HG02623 (cell line): ENCODE results near the gene TIMMDC1.
"Not testable (repeated sequence)": the region's sequence is repeated elsewhere in the genome, so short reads cannot be mapped to it uniquely, and the experiment has no call there.

Experiments
- ATAC-seq: cut with Tn5 transposase; IDR thresholded peaks from one replicate; pipeline ENCODE4 v1.9.1; 2021; ENCODE audit warnings: moderate library complexity; ENCODE audit not compliant: unreplicated experiment

Gene TIMMDC1

DNA sequence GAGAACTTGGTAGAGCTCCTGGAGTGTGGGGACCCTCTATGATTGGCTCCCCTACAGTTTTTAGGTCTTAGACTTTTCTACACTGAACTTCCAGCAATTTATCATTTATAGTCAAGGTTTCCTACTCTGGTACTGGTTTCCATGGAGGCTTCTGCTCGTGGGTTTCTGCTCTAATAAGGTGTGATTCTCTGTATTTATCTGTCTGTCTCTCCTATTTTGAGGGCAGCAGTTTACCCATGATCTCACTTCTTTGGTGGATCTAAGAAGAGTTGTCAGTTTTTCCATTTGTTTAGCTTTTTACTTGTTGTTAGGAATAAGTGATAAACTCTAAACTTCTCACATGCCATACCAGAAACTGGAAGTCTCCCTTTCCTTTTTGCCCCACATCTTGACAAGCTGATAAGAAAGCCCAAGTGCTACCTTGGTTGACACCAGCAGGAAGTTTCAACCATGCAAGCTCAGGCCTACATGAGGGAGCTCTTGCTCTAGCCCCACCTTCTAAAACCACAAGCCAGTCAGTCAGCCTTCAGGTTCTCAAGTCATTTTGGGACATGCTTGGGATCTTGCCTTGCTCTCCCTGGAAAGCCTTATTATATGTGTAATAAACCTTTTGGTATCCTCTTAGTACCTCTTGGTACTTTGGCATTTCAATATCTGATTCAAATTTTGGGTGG lies 10.0 kb downstream of the TIMMDC1 start:
- ATAC-seq, result peak; percentile 72

DNA sequence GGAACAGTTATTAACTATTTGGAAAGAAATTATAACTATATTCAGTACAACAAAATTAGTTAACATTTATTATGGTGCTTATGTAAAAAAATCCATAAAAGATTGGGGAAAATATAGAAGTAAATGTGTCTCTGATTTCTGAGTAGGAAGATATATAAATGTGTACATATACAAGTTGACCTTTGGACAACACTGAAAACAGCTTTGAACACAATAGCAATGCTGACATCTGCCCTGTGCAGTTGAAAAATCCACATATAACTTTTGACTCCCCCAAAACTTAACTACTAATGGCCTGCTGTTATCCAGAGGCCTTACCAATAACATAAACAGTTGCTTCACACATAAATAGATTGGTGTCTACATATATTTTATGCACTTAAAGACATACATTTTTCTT lies 12.3 kb downstream of the TIMMDC1 start:
- ATAC-seq, result no peak

DNA sequence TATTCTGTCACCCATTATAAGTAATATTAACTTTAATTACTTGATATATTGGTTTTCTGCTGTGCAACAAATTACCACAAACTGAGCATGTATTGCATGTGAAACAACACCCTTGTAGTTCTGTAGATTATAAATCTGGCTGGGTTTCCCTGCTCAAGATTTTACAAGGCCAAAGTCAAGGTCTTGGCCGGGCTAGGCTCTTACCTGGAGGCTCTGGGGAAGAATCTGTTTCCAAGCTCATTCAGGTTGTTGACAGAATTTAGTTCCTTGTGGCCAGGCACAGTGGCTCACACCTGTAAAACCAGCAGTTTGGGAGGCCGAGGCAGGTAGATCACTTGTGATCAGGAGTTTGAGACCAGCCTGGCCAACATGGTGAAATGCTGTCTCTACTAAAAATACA lies 16.3 kb downstream of the TIMMDC1 start:
- ATAC-seq, result no peak

DNA sequence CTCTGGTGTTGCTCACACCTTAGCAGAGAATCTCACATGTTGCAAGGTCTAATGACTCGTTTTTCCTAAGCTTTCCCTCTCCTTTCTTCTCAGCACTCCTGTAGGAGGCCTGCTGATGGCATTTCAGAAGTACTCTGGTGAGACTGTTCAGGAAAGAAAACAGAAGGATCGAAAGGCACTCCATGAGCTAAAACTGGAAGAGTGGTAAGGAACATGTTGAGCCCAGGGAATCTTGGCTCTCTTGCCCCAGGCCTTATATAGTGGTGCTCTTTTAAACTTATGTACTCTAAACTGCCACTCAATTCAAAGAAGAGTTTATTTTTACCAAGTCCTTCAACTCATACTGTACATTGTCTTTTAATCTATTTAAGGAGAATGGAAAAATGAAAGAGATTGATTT lies 18.8 kb downstream of the TIMMDC1 start:
- ATAC-seq, result no peak

DNA sequence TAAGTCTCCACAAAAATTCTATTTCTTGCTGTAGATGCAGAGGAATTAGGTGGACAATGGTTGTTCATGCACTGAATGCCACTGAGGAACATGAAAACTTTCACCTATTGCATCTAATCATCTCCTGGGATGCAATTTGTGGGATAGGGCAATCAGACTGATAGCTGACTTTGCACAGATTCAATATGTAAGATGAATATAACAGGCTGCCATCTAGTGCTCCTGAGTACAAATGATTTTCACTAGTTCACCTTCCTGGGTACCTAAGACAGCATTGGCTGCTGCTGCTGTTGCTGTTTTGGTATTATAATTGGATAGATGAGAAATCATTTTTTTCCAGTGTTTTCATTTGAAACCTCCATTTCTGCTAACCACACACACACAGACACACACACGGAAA lies 19.7 kb downstream of the TIMMDC1 start:
- ATAC-seq, result no peak

DNA sequence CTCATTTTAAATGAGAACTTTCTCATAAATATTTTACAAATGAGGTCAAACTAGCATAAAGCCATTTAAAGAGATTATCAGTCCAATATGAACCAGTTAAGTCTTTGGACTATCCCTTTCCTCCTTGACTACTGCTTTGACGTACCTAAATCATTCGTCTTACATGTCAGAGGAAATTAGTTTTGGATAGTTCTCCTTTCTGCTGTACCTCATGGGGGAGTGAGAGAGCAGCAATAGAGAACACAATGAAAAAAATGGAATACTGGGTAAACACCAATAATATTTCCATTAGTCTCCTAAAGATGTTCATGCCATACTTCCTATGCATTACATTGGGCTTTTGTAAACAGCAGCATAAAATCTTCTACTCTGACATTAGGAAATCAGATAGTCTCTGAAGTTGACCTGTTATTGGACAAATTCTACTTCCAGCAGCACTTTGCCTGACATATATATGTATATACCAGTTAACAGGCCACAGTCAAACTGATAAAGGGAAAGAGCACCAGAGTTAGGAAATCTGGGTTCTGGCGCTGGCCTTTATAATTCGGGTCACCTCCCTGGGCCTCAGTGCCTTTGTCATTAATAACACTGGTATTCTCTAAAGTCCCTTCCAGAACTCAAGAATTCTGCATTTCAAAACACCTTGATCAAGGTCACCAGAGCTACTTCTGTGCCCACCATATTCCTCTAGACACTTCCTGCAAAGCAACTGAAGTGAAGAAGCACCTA lies 26.8 kb downstream of the TIMMDC1 start:
- no peak for ATAC-seq

DNA sequence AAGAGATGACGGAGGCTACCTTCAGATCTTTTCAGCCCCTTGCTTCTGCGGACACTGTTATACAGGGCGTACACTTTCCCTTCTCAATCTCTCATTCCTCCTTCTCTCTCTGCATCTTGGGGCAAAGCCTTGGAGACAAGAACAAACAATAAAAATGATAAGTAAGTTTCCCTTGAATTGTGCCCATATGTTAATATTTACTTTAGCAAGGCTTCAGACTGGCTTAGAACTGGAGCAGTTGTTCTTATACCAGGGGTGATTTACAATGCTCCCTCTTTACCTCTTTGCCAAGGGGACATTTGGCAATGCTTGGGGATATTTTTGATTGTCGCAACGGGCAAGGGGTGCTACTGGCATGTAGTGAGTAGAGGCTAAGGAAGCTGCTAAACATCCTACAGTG lies 29.4 kb downstream of the TIMMDC1 start:
- ATAC-seq, result no peak

DNA sequence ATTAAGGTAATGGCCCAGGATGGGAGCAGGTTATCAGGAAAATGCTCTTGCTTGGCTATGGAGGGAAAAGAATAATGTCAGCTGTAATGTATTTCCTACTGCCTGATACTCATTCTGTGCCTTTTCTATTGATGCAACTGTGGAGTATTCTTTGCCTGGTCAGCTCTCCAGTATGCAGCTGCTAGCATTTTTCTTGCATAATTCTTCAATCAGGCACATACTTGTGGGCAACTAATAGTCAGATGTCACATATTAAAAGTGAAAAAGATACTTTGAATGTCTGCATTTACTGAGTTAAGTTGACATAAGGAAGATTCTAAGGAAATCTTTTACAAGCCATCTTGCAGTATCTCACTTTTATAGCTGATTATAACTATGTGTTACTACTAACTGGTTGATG lies 31.5 kb downstream of the TIMMDC1 start:
- no peak for ATAC-seq

DNA sequence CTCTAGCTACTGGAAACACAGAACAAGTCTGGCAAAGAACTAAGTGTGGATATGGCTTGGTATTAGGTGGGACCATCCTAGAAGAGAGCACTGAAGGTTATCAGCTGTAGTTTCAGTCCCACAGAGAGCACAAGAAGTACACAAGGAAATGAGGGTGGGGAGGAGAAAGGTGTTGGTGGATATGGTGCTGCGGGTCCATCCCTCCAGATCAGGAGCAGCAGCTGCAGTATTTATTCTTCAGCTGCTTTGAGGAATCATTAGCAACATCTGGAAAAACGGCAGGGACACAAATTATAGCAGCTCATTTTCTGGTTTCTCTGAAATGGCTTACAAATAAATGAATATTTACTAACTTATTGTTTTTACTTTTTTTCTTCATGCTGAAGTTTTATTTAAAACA lies 32.1 kb downstream of the TIMMDC1 start:
- no peak for ATAC-seq

DNA sequence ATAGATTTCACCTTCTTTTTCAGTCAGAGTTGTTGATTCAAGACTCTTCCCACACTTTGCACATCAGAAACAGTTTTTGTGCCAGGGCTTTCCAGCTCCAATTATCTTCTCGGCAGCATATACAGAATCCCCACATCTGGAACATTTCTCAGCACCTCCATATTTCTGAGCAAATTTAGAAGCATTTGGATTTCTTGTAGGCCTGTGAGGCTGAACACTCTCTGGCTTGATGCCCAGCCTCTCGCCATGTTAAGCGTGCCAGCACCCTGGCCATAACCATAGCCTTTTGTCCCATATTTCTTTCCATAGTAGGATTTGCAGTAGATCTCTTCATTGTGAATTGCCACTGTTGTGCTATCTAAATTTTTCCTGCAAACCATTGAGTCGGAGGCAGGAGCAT lies 32.8 kb downstream of the TIMMDC1 start:
- no peak for ATAC-seq

DNA sequence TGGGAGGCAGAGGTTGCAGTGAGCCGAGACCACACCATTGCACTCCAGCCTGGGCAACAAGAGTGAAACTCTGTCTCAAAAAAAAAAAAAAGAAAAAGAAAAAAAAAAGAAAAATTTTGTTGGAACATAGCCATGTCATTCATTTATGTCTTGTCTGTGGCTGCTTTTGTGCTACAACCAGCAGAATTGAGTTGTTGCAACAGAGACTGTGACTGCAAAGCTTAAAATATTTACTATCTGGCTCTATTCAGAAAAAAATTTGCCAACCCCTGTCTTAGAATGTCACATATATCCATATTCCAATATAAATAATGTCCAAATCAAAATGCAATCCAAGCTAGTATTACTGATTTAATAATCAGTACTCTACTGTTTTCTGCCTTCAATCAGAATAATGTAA lies 35.9 kb downstream of the TIMMDC1 start:
- no peak for ATAC-seq

DNA sequence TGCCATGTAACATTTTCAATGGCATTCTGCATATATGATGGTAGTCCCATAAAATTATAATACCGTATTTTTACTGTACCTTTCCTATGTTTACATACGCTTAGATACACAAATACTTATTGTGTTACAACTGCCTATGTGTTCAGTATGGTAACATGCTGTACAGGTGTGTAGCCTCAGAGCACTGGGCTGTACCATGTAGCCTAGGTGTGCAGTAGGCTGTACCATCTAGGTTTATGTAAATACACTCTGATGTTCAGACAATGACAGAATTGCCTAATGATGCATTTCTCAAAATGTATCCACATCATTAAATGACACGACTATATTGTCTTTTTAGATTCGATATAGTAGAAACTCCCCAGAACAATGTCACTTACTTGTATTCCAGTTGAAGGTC lies 38.4 kb downstream of the TIMMDC1 start:
- no peak for ATAC-seq

DNA sequence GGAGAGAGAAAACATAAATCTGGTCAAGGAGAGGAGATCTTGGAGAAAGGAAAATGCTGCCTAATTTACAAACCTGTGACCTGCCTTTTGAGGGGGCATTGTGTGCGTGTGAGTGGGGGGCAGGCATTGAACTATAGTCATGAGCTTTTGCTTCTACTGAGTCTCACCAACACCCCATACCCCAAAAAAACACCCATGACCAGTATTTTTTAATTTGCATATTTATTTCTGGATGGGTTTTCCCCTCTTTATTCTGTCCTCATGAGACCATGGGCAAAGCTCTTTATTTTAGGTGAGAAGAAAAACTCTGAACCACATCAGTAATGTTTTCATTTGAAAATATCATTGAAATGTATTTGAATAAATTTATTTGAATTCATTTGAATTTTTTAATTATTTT lies 40.4 kb downstream of the TIMMDC1 start:
- no peak for ATAC-seq

DNA sequence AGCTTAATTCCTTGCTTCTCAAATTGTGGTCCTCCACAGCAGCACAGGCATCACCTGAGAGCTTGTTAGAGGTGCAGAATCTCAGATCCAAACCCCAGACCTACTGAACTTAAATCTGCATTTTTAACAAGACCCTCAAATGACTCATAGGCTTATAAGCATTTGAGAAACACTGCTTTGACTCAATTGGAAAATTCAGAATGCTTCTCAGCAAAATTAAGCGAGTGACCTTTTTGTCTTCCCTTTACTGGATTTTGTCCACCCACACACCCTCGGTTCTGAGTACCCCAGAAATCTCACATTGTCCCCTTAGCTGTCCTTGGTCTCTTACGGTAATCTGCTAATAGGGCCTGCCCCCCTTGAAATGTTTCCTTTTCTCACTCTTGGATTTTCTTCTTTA lies 43.2 kb downstream of the TIMMDC1 start:
- ATAC-seq, result no peak

DNA sequence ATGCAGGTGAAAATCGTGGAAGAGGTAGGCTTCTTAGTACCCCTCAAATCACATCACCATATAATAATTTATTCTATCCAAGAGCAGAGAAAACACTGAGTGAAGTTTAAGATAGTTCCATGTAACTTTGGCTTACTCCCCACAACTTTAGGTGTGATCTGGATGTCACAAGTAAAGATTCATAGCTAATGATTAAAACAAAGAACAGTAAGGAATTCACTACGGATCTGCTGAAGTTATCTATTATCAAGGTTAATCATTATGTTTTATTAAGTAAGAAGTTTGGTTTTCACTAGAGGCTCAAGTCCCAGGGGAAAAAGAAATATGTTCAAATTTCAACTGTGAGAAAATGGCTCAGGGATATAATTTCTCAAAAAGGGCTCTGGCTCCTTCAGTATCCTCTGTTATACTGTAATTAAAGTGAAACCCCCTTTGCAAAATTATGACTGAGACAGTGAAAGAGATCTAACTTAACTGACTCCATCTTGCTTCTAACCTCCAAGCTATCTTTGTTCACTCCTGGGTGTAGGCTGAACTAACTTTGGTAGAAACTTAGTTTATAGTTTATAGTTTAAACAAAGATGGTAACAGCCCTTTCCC lies 43.9 kb downstream of the TIMMDC1 start:
- ATAC-seq, result no peak

DNA sequence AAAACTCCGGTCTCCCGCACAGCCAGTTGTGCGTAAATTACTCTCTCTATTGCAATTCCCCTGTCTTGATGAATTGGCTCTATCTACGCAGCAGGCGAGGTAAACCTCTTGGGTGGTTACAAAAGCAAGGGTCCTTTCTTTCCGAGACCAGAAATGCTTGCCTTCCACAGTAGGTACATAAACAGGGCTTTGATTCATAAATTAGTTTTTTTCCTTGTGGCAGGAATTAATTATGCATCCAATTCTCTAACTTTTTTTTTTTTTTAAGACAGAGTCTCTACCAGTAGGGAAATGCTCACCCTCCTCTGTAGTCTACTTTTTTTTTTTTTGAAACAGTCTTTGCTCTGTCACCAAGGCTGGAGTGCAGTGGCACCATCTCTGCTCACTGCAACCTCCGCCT lies 44.8 kb downstream of the TIMMDC1 start:
- ATAC-seq, result no peak

DNA sequence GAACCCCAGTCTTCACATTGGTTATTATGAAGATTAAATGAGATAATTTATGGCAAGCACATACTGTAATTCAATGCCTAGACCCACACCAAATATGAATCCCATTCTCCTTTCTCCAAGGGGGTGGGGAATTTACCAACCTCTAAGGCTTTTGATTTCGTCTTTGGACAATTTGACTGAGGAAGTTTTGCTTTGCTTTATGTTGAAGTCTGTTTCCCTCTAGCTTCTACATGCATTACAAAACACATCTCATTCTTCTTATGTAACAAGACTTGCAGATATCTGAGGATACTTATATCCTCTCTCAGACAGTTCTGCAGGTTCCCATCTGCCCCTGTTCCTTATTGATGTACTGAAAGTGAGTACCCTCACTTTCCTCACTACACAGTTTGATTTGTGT lies 48.9 kb downstream of the TIMMDC1 start:
- no peak for ATAC-seq

DNA sequence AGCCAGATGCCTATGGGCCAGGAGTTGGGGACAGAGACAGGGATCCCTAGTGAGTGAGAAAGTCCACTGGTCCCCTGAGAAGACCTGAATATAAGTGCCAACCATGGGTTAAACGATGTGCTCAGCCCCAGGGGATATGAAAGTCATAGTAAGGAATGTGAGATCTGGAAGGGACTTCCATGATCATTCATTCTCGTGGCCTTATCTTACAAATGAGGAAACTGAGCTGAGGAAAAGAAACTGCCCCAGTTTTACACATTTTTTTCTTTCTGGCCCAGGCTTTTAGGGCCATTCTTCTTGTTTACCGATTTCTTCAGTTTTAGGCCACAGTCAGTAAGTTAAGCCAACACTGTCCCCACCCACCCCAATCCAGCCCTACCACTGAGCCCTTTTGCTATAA lies 50.0 kb downstream of the TIMMDC1 start:
- ATAC-seq, result no peak

DNA sequence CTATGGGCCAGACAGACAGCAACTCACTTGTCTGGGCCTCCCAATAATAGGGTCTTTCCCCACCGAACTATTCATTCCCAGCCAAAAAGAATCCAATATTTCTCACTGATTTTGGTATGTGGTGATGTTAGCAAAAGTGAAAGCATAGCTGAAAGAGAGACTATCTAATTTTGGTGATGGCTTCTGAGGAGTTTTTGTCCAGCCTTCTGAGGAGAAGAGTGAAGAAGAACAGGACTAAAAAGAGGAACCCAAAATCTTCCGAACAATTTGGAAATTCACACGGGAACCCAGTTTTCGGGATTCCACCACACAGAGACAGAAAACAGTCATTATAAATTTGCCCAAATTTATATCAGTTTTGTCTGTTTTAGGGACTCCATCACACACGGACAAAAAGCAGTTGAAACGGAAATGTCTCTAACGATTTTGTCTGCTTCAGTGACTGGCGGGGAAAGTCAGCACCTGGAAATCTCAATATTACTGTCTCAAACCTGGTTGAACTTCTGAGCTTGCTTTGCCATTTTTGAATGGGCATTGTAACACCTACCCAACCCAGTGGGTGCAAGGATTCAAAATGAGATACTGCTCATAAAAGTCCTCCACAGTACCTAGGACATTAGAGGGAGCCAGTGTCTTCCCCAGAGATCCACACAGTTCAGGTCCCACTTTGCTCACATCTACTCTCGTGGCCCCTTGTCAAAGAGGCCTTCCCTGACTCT lies 52.0 kb downstream of the TIMMDC1 start:
- ATAC-seq, result no peak

DNA sequence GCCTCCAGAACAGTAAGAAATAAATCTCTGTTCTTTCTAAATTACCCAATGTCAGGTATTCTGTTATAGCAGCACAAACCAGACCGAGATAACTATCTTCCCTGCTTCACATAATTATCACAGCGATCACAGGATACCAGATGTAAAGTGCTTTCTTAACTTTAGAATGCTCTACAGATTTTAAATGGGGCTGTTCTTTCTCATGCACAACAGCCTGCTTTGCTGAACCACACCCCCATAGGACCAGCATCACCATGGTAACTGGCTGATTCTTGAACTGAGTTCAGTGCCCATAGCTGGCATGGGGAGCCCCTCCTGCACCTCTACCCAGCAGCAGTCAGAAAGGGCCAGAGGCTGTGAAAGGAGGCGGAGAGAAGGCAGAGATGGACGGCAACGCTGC lies 53.3 kb downstream of the TIMMDC1 start:
- no peak for ATAC-seq

DNA sequence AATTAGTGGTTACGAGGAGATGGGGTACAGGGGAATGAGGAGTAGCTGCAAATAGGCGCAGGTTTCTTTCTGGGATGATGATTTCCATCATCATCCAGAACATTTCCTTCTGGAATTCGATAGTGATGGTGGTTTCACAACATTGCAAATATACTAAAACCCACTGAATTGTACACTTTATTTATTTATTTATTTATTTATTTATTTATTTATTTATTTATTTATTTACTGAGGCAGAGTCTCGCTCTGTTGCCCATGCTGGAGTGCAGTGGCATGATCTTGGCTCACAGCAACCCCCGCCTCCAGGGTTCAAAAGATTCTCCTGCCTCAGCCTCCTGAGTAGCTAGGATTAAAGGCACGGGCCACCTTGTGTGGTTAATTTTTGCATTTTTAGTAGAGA lies 54.6 kb downstream of the TIMMDC1 start:
- ATAC-seq, result not testable (repeated sequence)
